ENCODE data around the gene PDE6A.
"Not testable (repeated sequence)": the region's sequence is repeated elsewhere in the genome, so short reads cannot be mapped to it uniquely, and the experiment has no call there.

Gene PDE6A

GRCh38 chr5:149951138-149951749 is 6.7 kb upstream of the PDE6A start:
- no peak for DNase-seq

DNA sequence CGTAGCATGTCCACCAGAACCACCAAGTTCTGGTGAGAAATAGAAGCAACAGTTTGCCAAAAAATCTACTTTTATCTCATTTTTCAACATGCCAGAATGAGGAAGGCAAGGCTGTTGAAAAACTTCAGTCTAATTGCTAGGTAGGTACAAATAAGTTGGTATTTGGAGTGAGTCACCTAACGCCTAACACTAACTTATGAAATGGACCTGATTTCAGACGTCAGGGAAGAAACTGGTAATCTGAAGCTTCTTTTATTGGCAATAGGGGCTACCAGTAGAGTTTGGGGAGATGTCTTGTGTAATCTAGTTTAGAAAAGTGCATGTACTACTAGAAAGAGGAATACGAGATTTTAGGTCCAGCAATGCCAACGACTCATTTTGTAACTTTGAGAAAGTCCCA is 4.4 kb upstream of the PDE6A start:
- no peak for DNase-seq

DNA sequence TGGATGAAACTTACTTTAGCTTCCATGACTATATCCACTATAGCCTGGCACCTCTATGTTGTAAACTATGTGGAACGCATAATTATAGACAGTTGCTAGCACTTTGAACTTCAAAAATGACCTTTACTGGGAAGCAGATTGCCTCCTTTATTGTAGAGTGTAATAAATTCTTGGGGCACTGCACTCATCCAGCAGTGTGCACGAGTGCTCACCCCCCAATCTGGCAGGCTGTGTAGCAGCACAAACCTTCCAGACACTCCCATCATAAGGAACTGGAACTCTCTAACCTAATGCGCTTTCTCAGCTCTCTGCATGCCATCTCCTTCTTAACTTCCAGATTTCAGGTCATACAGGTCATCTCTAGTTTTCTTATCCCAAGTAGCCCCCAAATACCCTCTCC is 1.5 kb upstream of the PDE6A start:
- DNase-seq = no peak

DNA sequence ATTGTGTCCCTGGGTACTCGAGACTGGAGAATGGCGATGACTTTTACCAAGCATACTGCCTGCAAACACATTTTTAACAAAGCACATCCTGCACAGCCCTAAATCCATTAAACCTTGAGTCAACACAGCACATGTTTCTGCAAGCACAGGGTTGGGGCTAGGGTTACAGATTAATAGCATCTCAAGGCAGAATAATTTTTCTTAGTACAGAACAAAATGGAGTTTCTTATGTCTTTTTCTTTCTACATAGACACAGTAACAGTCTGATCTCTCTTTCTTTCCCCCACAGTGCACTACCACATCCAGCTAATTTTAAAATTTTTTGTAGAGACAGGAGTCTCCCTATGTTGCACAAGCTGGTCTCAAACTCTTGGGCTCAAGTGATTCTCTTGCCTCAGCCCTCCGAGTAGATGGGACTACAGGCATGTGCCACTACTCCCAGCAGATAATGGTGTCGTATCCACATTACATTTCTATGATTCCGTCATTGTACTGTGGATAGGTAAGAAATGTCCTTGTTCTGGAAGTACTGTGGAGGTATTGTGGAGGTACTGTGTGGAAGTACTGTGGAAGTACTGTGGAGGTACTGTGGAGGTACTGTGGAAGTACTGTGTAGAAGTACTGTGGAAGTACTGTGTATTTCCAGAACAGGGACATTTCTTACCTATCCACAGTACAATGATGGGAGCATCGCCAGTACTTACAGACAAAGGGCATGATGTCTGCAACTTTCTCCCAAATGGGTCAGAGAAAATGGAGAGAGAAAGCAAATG is 1.2 kb downstream of the PDE6A start:
- not testable (repeated sequence) for DNase-seq

- not testable (repeated sequence) for DNase-seq
These were observed 1.8 kb downstream of the PDE6A start for GRCh38 chr5:149942741-149943169.

GRCh38 chr5:149942199-149942598 is 2.4 kb downstream of the PDE6A start:
- no peak for DNase-seq

GRCh38 chr5:149941795-149942194 is 2.8 kb downstream of the PDE6A start:
- no peak for DNase-seq

GRCh38 chr5:149940941-149941644 is 3.5 kb downstream of the PDE6A start:
- no peak for DNase-seq

- no peak for DNase-seq
These were observed 4.5 kb downstream of the PDE6A start for GRCh38 chr5:149940077-149940574.

- DNase-seq = no peak
These were observed 5.0 kb downstream of the PDE6A start for GRCh38 chr5:149939546-149939945.

DNA sequence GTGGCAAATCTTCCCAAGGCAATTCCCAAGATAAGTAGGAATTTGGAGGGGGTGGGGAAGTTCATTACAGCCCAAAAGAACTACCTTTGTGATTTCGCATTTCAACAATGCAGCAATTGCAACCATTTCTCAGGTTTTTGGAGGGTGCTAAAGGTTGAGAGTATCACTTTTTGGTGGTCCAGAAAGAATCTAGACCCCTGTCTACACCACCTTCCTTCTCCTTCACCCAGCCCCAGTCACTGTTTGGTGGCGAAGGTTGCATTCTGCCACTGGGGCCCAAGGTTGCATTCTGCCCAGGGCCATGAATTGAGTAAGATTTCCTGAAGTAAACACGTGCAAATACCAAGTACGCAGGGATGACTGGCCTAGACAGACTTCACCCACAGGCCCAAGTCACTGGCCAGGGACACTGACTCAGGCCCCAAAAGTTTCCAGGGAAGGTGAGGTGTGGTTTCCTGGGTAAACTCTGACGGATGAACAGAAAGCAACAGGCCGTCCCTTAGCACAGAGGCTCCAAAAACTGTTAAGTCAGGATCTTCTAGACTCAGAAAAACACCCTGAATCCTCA is 5.7 kb downstream of the PDE6A start:
- DNase-seq = peak; percentile 59

DNA sequence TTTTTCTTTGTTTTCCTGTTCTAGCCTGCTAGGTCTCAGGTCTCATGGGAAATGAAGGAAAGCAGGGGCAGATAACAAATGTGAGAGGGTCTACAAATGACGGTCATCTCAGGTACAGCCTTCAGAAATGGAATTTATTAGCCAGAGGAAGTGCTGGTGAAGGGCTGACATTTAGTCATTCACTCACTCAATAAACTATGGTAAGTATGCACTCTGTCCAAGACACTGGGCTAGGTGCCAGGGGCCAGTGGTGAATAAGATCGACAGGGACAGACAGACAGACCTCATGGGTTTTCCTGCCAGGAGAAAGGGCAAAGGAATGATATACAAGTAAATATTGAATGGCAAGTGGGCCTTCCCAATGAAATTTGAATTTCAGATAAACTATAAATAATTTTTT is 6.3 kb downstream of the PDE6A start:
- no peak for DNase-seq

GRCh38 chr5:149937610-149938009 is 7.0 kb downstream of the PDE6A start:
- no peak for DNase-seq

GRCh38 chr5:149936700-149937091 is 7.9 kb downstream of the PDE6A start:
- no peak for DNase-seq

DNA sequence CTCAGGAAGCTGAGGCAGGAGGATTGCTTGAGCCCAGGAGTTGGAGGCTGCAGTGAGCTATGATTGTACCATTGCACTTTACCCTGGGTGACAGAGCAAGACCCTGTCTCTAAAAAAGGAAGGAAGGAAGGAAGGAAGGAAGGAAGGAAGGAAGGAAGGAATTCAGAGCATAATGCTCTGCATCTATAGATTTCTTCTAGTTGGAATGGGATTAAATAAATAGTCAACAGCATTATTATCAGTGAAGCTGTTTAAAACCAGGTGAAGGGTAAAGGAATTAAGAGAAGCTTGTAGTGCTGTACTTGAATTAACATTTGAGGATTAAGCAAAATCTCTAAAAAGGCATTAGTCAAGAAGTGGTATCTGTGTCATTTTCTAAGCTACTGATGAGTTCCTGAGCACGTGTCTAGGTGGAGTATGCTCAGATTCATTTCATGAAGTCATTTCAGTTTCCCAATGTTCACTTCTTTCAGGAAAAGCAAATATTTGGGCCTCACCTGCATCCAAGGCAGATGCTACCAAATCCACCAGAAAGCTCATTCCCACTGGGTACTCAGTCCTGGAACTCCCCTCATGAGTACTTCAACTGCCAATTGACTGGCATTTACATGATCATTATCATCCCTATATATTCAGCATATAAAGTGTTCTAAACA is 8.4 kb downstream of the PDE6A start:
- DNase-seq = no peak

- no peak for DNase-seq
These were observed 9.1 kb downstream of the PDE6A start for GRCh38 chr5:149935431-149935901.

GRCh38 chr5:149932445-149933350 is 11.9 kb downstream of the PDE6A start:
- DNase-seq = no peak

GRCh38 chr5:149931992-149932436 is 12.6 kb downstream of the PDE6A start:
- no peak for DNase-seq

GRCh38 chr5:149930749-149931574 is 13.6 kb downstream of the PDE6A start:
- DNase-seq = no peak

DNA sequence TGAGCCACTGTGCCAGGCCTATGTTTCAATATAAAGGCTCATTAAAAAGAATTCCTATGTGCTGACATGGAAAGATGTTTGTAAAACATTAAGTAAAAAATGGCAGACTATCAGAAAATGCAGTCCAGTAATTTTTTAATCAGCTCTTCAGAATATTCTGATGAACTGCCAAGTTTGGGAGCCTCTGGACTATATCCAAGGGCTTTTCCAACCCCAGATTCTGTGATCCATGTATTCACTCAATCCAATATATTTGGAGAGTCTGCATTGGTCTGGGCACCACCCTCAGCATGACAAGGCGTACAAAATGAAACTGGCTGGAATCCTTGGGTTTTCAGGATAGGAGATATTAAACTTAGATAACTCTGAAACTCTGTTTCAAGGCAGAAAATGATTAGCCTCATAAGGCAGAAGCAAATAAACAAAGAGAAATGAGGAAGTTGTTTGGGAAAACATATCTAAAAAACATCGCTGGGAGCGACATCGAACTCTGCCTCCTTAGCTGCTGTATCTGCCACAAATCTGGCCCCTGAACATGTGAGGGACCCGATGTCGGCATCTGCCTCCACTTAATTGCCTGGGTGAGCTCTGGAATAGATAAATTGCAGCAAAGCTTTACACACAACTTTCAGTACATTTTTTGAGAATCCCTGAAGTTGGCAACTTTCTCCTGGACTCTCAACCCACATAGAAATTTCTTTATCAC is 14.4 kb downstream of the PDE6A start:
- no peak for DNase-seq
